ENCODE data around the gene CKAP5. TPM values are rescaled to one million over a fixed set of nuclear protein-coding genes. Genes with fewer than 3 reads are reported as not detected.

CKAP5 gene
- total RNA-seq, 1 experiment from 2014 or later: 572 TPM

GRCh38 chr11:46834821-46835220, 11.3 kb downstream of the CKAP5 start:
- H3K4me1 ChIP-seq (ENCODE audit: insufficient read depth, low read length, poor library complexity, severe bottlenecking): peaks cover 10% of the 10 kb centered on the region
- no peaks in the 10 kb centered on the region for H3K9me3 ChIP-seq (ENCODE audit: low read depth, low read length, poor library complexity, severe bottlenecking)
- H3K36me3 ChIP-seq (ENCODE audit: insufficient read depth, low read length, poor library complexity, severe bottlenecking): peaks cover 4% of the 10 kb centered on the region
- H3K4me3 ChIP-seq (ENCODE audit: low read depth, low read length, poor library complexity, severe bottlenecking): no peak overlapping the region
- BruUV-seq (replicated peaks): no TSS peak
- TF ChIP-seq CTCF (conservative IDR thresholded peaks at IDR 0.05; ENCODE audit: low read depth, low read length): no peak
- no peak for TF ChIP-seq EZH2 (IDR thresholded peaks at IDR 0.05; ENCODE audit: borderline replicate concordance, low read depth, low read length, poor library complexity, severe bottlenecking)
- H3K27ac ChIP-seq (ENCODE audit: low read depth, low read length, poor library complexity, severe bottlenecking): no peak overlapping the region
- no peaks in the 10 kb centered on the region for H3K27me3 ChIP-seq (replicated peaks; ENCODE audit: insufficient read depth, low read depth, low read length, poor library complexity)
- DNase-seq (ENCODE audit: low spot score): no peak
- intact Hi-C loops (cut with micrococcal nuclease; ENCODE audit: unreplicated experiment): no loop called here
- ChIA-PET POLR2A (ENCODE audit: low non-redundant PET) (no interaction called here), CTCF (interaction anchor here (0.5 kb wide), 1 partner anchor 91 kb away, joined by 3 read pairs; no protein-coding TSS in a partner anchor)

- H3K9me3 ChIP-seq (ENCODE audit: low read depth, low read length, poor library complexity, severe bottlenecking): no peaks in the 10 kb centered on the region
- POLR2A ChIA-PET (ENCODE audit: low non-redundant PET): no interaction called here
- no TSS peak for BruUV-seq (replicated peaks)
- TF ChIP-seq CTCF (conservative IDR thresholded peaks at IDR 0.05; ENCODE audit: low read depth, low read length) (no peak), EZH2 (IDR thresholded peaks at IDR 0.05; ENCODE audit: borderline replicate concordance, low read depth, low read length, poor library complexity, severe bottlenecking) (no peak)
- no peaks in the 10 kb centered on the region for H3K27me3 ChIP-seq (replicated peaks; ENCODE audit: insufficient read depth, low read depth, low read length, poor library complexity)
- no peaks in the 10 kb centered on the region for H3K36me3 ChIP-seq (ENCODE audit: insufficient read depth, low read length, poor library complexity, severe bottlenecking)
- no peak for DNase-seq (ENCODE audit: low spot score)
- CTCF ChIA-PET: no interaction called here
- H3K4me3 ChIP-seq (ENCODE audit: low read depth, low read length, poor library complexity, severe bottlenecking): no peak overlapping the region
- intact Hi-C loops (cut with micrococcal nuclease; ENCODE audit: unreplicated experiment): no loop called here
- peaks cover 16% of the 10 kb centered on the region for H3K4me1 ChIP-seq (ENCODE audit: insufficient read depth, low read length, poor library complexity, severe bottlenecking)
- peak overlapping the region; percentile 10 for H3K27ac ChIP-seq (ENCODE audit: low read depth, low read length, poor library complexity, severe bottlenecking)
These were observed 13.4 kb downstream of the CKAP5 start for GRCh38 chr11:46832511-46833214.

- CTCF ChIA-PET: interaction anchor here (0.6 kb wide), 3 partner anchors 55 to 406 kb away, joined by 3 to 8 read pairs (median 5); no protein-coding TSS in a partner anchor
- no TSS peak for BruUV-seq (replicated peaks)
- Histone ChIP-seq H3K27me3 (replicated peaks; ENCODE audit: insufficient read depth, low read depth, low read length, poor library complexity) (no peaks in the 10 kb centered on the region), H3K36me3 (ENCODE audit: insufficient read depth, low read length, poor library complexity, severe bottlenecking) (no peaks in the 10 kb centered on the region), H3K4me1 (ENCODE audit: insufficient read depth, low read length, poor library complexity, severe bottlenecking) (peaks cover 41% of the 10 kb centered on the region), H3K4me3 (ENCODE audit: low read depth, low read length, poor library complexity, severe bottlenecking) (no peak overlapping the region), H3K9me3 (ENCODE audit: low read depth, low read length, poor library complexity, severe bottlenecking) (no peaks in the 10 kb centered on the region), H3K27ac (ENCODE audit: low read depth, low read length, poor library complexity, severe bottlenecking) (peak overlapping the region; percentile 3)
- TF ChIP-seq EZH2 (IDR thresholded peaks at IDR 0.05; ENCODE audit: borderline replicate concordance, low read depth, low read length, poor library complexity, severe bottlenecking) (no peak), CTCF (conservative IDR thresholded peaks at IDR 0.05; ENCODE audit: low read depth, low read length) (no peak)
- intact Hi-C loops (cut with micrococcal nuclease; ENCODE audit: unreplicated experiment): no loop called here
- POLR2A ChIA-PET (ENCODE audit: low non-redundant PET): no interaction called here
- DNase-seq (ENCODE audit: low spot score): no peak
These were observed 18.1 kb downstream of the CKAP5 start for GRCh38 chr11:46827995-46828394.
